Liver (tissue), 9 donors: ENCODE data around the gene ZDHHC22. TPM values are rescaled to one million over a fixed set of nuclear protein-coding genes. Genes with fewer than 3 reads are reported as not detected.

ENCODE experiments used
- DNase-seq: peaks from one replicate; pipeline ENCODE4 v3.0.0-alpha.2; 2017; ENCODE audit warnings: low spot score
- H3K27ac ChIP-seq, 2 donors: one replicate each; pipeline ENCODE4 v1.7.0; 2013; ENCODE audit warnings: inconsistent platforms in 2 of 2, low read length in 2 of 2, control low read depth in 1 of 2, low read depth in 1 of 2, mild to moderate bottlenecking in 1 of 2
- H3K27me3 ChIP-seq, 4 donors: one replicate each; pipeline versions ENCODE4 v1.6.1 to v1.7.0; 2013; ENCODE audit warnings: low read length in 3 of 4, inconsistent platforms in 1 of 4, mild to moderate bottlenecking in 1 of 4, moderate library complexity in 1 of 4; ENCODE audit not compliant: control insufficient read depth in 4 of 4, insufficient read depth in 4 of 4
- H3K36me3 ChIP-seq, 4 donors: one replicate each; pipeline versions ENCODE4 v1.6.1 to v1.7.0; 2013; ENCODE audit warnings: low read length in 3 of 4, mild to moderate bottlenecking in 3 of 4, low read depth in 1 of 4, moderate library complexity in 1 of 4; ENCODE audit not compliant: control insufficient read depth in 4 of 4, insufficient read depth in 3 of 4
- H3K4me1 ChIP-seq, 4 donors: one replicate each; pipeline versions ENCODE4 v1.6.1 to v1.7.0; 2013; ENCODE audit warnings: low read length in 3 of 4, mild to moderate bottlenecking in 3 of 4, moderate library complexity in 1 of 4; ENCODE audit not compliant: control insufficient read depth in 4 of 4, insufficient read depth in 4 of 4
- H3K4me3 ChIP-seq, 3 donors: one replicate each; pipeline versions ENCODE4 v1.6.1 to v1.7.0; 2013; ENCODE audit warnings: low read length in 3 of 3, control low read depth in 1 of 3, low read depth in 1 of 3, mild to moderate bottlenecking in 1 of 3
- H3K9ac ChIP-seq, 2 donors: one replicate each; pipeline ENCODE4 v1.7.0; 2013; ENCODE audit warnings: low read length in 2 of 2, mild to moderate bottlenecking in 2 of 2, moderate library complexity in 2 of 2, control low read depth in 1 of 2, low read depth in 1 of 2
- H3K9me3 ChIP-seq, 4 donors: one replicate each; pipeline versions ENCODE4 v1.6.1 to v1.7.0; 2013; ENCODE audit warnings: low read length in 3 of 4; ENCODE audit not compliant: control insufficient read depth in 4 of 4
- EGR1 ChIP-seq, 2 donors: IDR thresholded peaks; 2 replicates each; pipeline ENCODE4 v1.6.1; 2016 to 2018; ENCODE audit warnings: antibody characterized with exemption in 2 of 2, low read depth in 2 of 2
- FOXA1 ChIP-seq: IDR thresholded peaks from 2 replicates; pipeline ENCODE4 v1.6.1; 2016; ENCODE audit warnings: antibody characterized with exemption
- FOXA2 ChIP-seq: IDR thresholded peaks from 2 replicates; pipeline ENCODE4 v1.6.1; 2016; ENCODE audit warnings: antibody characterized with exemption
- GABPA ChIP-seq, 2 donors: IDR thresholded peaks in 1 of 2; conservative IDR thresholded peaks in 1 of 2; 2 replicates each; pipeline ENCODE4 v1.6.1; 2016; ENCODE audit warnings: antibody characterized with exemption in 2 of 2, mild to moderate bottlenecking in 1 of 2, moderate library complexity in 1 of 2
- HNF4A ChIP-seq, 2 donors: conservative IDR thresholded peaks; 2 replicates each; pipeline ENCODE4 v1.6.1; 2016; ENCODE audit warnings: antibody characterized with exemption in 2 of 2, mild to moderate bottlenecking in 2 of 2
- JUND ChIP-seq, 2 donors: IDR thresholded peaks; 2 replicates each; pipeline ENCODE4 v1.6.1; 2016; ENCODE audit warnings: antibody characterized with exemption in 2 of 2
- NR2F2 ChIP-seq: IDR thresholded peaks from 2 replicates; pipeline ENCODE4 v1.6.1; 2016; ENCODE audit warnings: antibody characterized with exemption
- RAD21 ChIP-seq, 2 donors: IDR thresholded peaks; 2 replicates each; pipeline ENCODE4 v1.6.1; 2016; ENCODE audit warnings: antibody characterized with exemption in 2 of 2, mild to moderate bottlenecking in 2 of 2
- RXRA ChIP-seq, 2 donors: IDR thresholded peaks; 2 replicates each; pipeline ENCODE4 v1.6.1; 2017 to 2018; ENCODE audit warnings: antibody characterized with exemption in 2 of 2, mild to moderate bottlenecking in 1 of 2
- SP1 ChIP-seq: IDR thresholded peaks from 2 replicates; pipeline ENCODE4 v1.6.1; 2018; ENCODE audit warnings: antibody characterized with exemption, mild to moderate bottlenecking
- TAF1 ChIP-seq: conservative IDR thresholded peaks from 2 replicates; pipeline ENCODE4 v1.6.1; 2016; ENCODE audit warnings: antibody characterized with exemption, mild to moderate bottlenecking
- YY1 ChIP-seq: IDR thresholded peaks from 2 replicates; pipeline ENCODE4 v1.6.1; 2016; ENCODE audit warnings: antibody characterized with exemption, mild to moderate bottlenecking
- WGBS: extraction: QIAGEN DNeasy Blood & Tissue Kit; methylation state at CpG from one replicate; pipeline ENCODE4 v1.1.7; 2013; 5-methylcytosine and 5-hydroxymethylcytosine counted together
- polyA plus RNA-seq, 2 donors: library from polyadenylated mRNA; stranded (reverse) in 1 of 2; unstranded in 1 of 2; fragments of 200-250 nt in 1 of 2; fragments of >200 nt in 1 of 2; fragmentation: Nextera tagmentation in 1 of 2; extraction: Ambion mirVana in 1 of 2; gene quantifications; one replicate each; pipeline versions ENCODE4 v1.2.1 to v1.2.3, GENCODE V29; 2013 to 2015
- total RNA-seq, 2 donors: library from RNA; depleted of rRNA; stranded (reverse); fragments of >200 nt; gene quantifications; one replicate each; pipeline ENCODE4 v1.2.3, GENCODE V29; 2014
- TF ChIP-seq, protein P1 (sequence below): IDR thresholded peaks from 2 replicates; pipeline ENCODE4 v1.6.1; 2016; ENCODE audit warnings: antibody characterized with exemption, mild to moderate bottlenecking
- TF ChIP-seq, protein P2 (sequence below): fragments of 150-350 bp; IDR thresholded peaks from 2 replicates; pipeline ENCODE4 v1.5.1; 2017; ENCODE audit warnings: improper control_type of control experiment, low read depth, low read length; ENCODE audit not compliant: missing input control
- TF ChIP-seq, protein P3 (sequence below): IDR thresholded peaks from 2 replicates; pipeline ENCODE4 v1.6.1; 2016; ENCODE audit warnings: antibody characterized with exemption
- TF ChIP-seq, protein P4 (sequence below): IDR thresholded peaks from 2 replicates; pipeline ENCODE4 v1.6.1; 2016; ENCODE audit warnings: antibody characterized with exemption
- donor health status: healthy.
- donor health status: healthy.
- donor health status: healthy.
- donor health status: healthy.
- donor health status: healthy.

The ZDHHC22 gene
- total and polyA plus RNA-seq, 4 donors, result not detected

DNA sequence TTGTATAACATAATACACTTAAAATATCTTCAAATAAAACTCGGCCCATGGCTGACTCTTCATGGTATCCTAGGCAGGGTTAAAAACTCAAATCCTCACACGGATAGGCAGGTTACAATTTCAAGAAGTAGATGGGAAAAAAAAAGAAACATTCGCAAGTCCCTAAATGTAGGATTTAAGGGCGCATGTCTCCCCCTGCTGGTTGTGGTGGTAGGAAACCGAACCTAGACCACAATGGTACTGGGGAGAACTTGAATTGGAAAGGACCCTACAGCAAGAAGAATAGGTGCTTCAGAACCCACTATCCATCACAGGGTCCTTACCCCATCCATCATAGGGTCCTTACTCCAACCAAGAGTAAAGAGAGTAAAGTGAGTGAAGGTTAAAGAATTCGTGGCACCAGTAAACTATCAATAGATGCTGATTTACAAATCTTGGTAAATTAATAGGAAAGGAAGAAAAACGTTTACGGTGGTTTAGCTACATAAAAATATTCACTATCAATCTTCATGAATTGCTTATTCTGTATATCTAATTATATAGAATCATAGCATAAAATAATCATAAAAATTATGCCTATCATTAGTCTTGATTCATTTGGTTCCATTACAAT, 46.8 kb downstream of the ZDHHC22 start:
- DNase-seq, result peak; percentile 79
- Histone ChIP-seq H3K27ac (no peak overlapping the region), H3K36me3 (no peaks in the 10 kb centered on the region), H3K9ac (no peak overlapping the region), H3K4me1 (peaks cover 5 to 17% (median 10%) of the 10 kb centered on the region in 4 donors), H3K9me3 (peaks cover 0 to 9% (median 5%) of the 10 kb centered on the region in 4 donors), H3K4me3 (no peak overlapping the region), H3K27me3 (no peaks in the 10 kb centered on the region)
- 19% methylated on average over 8 of the region's 8 CpGs for WGBS
- TF ChIP-seq FOXA2 (no peak), RXRA (IDR thresholded peaks at IDR 0.05) (peak in 1 of 2 donors; percentile 12), JUND (IDR thresholded peaks at IDR 0.05) (no peak), FOXA1 (no peak), GABPA (IDR thresholded peaks at IDR 0.05 in 1 of 2, conservative IDR thresholded peaks at IDR 0.05 in 1 of 2) (no peak), NR2F2 (no peak), EGR1 (IDR thresholded peaks at IDR 0.05; ENCODE audit: low read depth in 2 of 2) (no peak), YY1 (no peak), HNF4A (conservative IDR thresholded peaks at IDR 0.05) (no peak), RAD21 (IDR thresholded peaks at IDR 0.05) (peak; percentile 91 to 95), TAF1 (no peak)
- TF ChIP-seq, protein P1, sequence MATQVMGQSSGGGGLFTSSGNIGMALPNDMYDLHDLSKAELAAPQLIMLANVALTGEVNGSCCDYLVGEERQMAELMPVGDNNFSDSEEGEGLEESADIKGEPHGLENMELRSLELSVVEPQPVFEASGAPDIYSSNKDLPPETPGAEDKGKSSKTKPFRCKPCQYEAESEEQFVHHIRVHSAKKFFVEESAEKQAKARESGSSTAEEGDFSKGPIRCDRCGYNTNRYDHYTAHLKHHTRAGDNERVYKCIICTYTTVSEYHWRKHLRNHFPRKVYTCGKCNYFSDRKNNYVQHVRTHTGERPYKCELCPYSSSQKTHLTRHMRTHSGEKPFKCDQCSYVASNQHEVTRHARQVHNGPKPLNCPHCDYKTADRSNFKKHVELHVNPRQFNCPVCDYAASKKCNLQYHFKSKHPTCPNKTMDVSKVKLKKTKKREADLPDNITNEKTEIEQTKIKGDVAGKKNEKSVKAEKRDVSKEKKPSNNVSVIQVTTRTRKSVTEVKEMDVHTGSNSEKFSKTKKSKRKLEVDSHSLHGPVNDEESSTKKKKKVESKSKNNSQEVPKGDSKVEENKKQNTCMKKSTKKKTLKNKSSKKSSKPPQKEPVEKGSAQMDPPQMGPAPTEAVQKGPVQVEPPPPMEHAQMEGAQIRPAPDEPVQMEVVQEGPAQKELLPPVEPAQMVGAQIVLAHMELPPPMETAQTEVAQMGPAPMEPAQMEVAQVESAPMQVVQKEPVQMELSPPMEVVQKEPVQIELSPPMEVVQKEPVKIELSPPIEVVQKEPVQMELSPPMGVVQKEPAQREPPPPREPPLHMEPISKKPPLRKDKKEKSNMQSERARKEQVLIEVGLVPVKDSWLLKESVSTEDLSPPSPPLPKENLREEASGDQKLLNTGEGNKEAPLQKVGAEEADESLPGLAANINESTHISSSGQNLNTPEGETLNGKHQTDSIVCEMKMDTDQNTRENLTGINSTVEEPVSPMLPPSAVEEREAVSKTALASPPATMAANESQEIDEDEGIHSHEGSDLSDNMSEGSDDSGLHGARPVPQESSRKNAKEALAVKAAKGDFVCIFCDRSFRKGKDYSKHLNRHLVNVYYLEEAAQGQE, result no peak
- TF ChIP-seq, protein P2, sequence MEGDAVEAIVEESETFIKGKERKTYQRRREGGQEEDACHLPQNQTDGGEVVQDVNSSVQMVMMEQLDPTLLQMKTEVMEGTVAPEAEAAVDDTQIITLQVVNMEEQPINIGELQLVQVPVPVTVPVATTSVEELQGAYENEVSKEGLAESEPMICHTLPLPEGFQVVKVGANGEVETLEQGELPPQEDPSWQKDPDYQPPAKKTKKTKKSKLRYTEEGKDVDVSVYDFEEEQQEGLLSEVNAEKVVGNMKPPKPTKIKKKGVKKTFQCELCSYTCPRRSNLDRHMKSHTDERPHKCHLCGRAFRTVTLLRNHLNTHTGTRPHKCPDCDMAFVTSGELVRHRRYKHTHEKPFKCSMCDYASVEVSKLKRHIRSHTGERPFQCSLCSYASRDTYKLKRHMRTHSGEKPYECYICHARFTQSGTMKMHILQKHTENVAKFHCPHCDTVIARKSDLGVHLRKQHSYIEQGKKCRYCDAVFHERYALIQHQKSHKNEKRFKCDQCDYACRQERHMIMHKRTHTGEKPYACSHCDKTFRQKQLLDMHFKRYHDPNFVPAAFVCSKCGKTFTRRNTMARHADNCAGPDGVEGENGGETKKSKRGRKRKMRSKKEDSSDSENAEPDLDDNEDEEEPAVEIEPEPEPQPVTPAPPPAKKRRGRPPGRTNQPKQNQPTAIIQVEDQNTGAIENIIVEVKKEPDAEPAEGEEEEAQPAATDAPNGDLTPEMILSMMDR, result peak; percentile 83
- TF ChIP-seq, protein P3, sequence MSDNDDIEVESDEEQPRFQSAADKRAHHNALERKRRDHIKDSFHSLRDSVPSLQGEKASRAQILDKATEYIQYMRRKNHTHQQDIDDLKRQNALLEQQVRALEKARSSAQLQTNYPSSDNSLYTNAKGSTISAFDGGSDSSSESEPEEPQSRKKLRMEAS, result no peak
- TF ChIP-seq, protein P4, sequence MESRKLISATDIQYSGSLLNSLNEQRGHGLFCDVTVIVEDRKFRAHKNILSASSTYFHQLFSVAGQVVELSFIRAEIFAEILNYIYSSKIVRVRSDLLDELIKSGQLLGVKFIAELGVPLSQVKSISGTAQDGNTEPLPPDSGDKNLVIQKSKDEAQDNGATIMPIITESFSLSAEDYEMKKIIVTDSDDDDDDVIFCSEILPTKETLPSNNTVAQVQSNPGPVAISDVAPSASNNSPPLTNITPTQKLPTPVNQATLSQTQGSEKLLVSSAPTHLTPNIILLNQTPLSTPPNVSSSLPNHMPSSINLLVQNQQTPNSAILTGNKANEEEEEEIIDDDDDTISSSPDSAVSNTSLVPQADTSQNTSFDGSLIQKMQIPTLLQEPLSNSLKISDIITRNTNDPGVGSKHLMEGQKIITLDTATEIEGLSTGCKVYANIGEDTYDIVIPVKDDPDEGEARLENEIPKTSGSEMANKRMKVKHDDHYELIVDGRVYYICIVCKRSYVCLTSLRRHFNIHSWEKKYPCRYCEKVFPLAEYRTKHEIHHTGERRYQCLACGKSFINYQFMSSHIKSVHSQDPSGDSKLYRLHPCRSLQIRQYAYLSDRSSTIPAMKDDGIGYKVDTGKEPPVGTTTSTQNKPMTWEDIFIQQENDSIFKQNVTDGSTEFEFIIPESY, result no peak

DNA sequence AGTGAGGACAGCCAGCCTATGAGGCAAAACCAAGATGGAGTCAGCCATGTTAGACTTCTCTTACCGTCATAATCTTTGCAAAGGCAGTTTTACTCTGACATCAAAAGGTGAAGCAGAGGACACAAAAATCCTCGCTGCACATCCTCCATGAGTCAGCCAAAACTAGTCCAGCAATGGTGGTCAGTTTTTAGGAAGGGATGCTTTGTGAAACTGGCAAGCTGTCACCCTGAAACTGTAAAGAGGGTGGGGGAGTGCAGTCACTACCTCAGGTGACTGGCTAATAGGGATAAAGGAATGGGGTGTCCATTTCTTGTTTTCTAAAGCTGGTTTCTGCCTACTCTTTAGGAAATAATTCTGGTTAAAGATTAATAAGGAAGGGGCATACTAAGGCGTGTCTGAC, 48.9 kb downstream of the ZDHHC22 start:
- 57% methylated on average over 3 of the region's 3 CpGs for WGBS
- Histone ChIP-seq H3K27ac (no peak overlapping the region), H3K9ac (no peak overlapping the region), H3K4me1 (peaks cover 0 to 8% (median 4%) of the 10 kb centered on the region in 4 donors), H3K4me3 (no peak overlapping the region), H3K9me3 (peaks cover 0 to 9% (median 5%) of the 10 kb centered on the region in 4 donors), H3K36me3 (no peaks in the 10 kb centered on the region), H3K27me3 (no peaks in the 10 kb centered on the region)
- no peak for DNase-seq
- TF ChIP-seq, protein P1, result no peak
- TF ChIP-seq, protein P3, result no peak
- TF ChIP-seq FOXA1 (no peak), YY1 (no peak), SP1 (peak; percentile 36), RXRA (IDR thresholded peaks at IDR 0.05) (no peak), JUND (IDR thresholded peaks at IDR 0.05) (no peak)
